Measurements from ENCODE around the gene MFN2.
A peak's percentile ranks its signal among the peaks of the same experiment; 100 is the strongest.

Gene MFN2

GRCh38 chr1:11960276-11960675 lies 20.0 kb upstream of the MFN2 start:
- DNase-seq (ENCODE audit: low read depth) = no peak
- no peak for TF ChIP-seq CTCF (IDR thresholded peaks at IDR 0.05; ENCODE audit: control insufficient read depth, insufficient read depth, low read depth, low read length, missing control alignments)
- no peak overlapping the region for H3K4me3 ChIP-seq (ENCODE audit: control insufficient read depth, low read depth, low read length)

DNA sequence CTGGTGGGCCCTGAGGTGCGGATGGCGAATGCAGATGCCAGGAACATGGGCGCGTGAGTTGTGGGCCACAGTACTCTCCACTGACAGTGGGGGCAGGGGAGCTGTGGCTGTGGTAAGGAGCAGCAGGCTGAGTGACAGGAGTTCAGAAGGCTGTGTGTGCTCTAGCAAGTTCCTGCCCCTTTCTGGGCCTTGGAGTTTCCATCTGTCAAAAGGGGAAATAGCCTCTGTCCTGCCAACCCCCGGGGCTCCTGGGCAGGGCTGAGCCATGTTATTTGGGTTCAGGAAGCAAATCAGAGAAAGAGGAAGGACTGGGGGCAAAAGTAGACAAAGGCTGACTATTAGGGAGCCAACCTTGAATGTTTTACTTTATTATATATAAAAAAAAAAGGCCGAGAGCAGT lies 19.5 kb upstream of the MFN2 start:
- DNase-seq (ENCODE audit: low read depth) = no peak
- no peak overlapping the region for H3K4me3 ChIP-seq (ENCODE audit: control insufficient read depth, low read depth, low read length)
- TF ChIP-seq CTCF (IDR thresholded peaks at IDR 0.05; ENCODE audit: control insufficient read depth, insufficient read depth, low read depth, low read length, missing control alignments) = no peak

GRCh38 chr1:11961230-11961629 lies 19.0 kb upstream of the MFN2 start:
- TF ChIP-seq CTCF (IDR thresholded peaks at IDR 0.05; ENCODE audit: control insufficient read depth, insufficient read depth, low read depth, low read length, missing control alignments) = no peak
- no peak for DNase-seq (ENCODE audit: low read depth)
- no peak overlapping the region for H3K4me3 ChIP-seq (ENCODE audit: control insufficient read depth, low read depth, low read length)

DNA sequence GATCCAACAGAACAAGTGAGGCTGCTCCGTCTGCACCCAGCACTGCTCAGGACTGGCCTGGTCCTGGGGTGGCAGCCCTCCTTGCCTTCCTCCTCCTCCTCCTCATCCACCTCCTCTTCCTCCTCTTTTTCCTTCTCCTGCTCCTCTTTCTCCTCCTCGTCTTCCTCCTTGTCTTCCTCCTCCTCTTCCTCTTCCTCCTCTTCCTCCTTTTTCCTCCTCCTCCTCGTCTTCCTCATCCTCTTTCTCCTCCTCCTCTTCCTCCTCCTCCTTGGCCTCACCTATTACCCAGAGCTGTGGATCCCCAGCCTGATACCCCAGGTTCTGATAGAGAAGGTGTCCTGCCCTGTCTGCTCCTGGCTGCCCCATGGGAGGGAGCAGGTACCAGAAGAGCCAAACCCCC lies 16.6 kb upstream of the MFN2 start:
- no peak for TF ChIP-seq CTCF (IDR thresholded peaks at IDR 0.05; ENCODE audit: control insufficient read depth, insufficient read depth, low read depth, low read length, missing control alignments)
- H3K4me3 ChIP-seq (ENCODE audit: control insufficient read depth, low read depth, low read length) = no peak overlapping the region
- DNase-seq (ENCODE audit: low read depth) = no peak

DNA sequence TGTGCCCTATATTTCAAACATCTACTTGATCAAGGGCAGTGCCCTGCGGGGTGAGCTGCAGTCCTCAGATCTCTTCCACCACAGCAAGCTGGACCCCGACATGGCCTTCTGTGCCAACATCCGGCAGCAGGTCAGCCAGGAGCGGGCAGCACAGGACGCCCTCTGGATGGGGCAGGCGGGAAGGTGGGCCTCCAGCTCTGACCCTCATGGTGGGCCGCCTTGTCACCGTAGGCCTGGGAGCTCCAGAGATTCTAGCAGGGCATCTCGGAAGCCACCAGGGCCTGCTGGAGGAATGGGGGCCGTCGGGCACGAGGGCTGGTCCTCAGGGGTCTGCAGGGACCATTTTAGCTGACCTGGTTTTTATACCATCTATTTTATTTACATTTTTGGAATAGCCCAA lies 15.6 kb upstream of the MFN2 start:
- H3K4me3 ChIP-seq (ENCODE audit: control insufficient read depth, low read depth, low read length) = no peak overlapping the region
- DNase-seq (ENCODE audit: low read depth) = no peak
- no peak for TF ChIP-seq CTCF (IDR thresholded peaks at IDR 0.05; ENCODE audit: control insufficient read depth, insufficient read depth, low read depth, low read length, missing control alignments)

DNA sequence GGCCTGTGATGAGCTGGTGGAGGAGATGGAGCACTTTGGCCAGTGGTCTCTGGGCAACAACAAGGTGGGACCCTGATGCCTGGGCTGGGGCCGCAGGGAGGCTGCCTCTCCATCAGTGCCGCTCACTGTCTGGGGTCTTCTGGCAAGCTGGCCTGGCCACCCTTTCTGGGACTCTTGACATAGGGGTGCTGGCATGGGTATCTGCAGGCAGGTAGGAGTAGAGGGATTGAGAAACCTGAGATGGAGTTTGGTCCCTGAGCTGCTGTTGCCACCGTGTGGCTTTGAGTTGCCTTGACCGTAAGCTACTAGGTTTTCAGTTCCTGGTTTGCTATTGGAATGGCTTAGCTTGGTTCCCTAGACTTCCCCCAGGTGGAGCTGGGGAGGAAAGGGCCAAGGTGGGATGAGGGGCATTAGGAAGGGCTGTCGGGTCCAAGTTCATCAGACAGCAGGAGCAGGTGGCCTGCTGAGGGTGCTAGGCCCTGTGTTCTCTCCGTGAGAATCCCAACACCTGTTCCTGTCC lies 13.2 kb upstream of the MFN2 start:
- H3K4me3 ChIP-seq (ENCODE audit: control insufficient read depth, low read depth, low read length) = no peak overlapping the region
- DNase-seq (ENCODE audit: low read depth) = no peak
- TF ChIP-seq CTCF (IDR thresholded peaks at IDR 0.05; ENCODE audit: control insufficient read depth, insufficient read depth, low read depth, low read length, missing control alignments) = peak; percentile 25

Measured in AG09309 (cell line).